ENCODE data around the gene ATP2B2.

Gene ATP2B2

DNA sequence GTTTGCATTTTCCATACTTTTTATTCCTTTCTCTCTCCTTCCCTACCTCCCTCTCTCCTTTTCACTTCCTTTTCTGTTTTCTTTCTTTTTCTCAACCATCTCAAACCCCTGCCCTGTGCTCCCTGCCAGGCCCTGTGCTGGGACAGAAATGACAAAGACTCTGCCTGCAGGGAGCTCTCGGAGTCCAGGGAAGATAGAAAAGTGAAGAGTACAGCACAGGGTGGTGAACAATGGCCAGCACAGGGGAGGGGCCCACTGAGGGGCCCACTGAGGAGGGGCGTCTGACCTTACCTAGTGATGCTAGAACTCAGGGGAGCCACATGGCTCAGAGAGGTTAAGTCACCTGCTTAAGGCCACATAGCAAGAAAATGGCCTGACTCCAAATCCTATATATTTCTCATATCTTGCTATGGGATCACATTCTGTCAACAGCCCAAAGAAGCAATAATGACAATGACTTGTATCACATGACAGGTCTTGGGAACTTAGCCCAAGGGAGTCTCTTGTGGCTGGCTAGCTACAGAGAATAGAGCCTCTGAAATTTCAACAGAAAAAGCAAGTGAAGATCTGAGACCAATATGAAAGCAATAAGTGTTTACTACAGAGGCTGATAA lies 44.3 kb upstream of the ATP2B2 start:
- Histone ChIP-seq H3K4me1 (ENCODE audit: low read length) (peaks cover 22% of the 10 kb centered on the region), H3K27ac (ENCODE audit: low read length) (no peak overlapping the region), H3K9me3 (ENCODE audit: insufficient read depth, low read length) (no peaks in the 10 kb centered on the region), H4K20me1 (ENCODE audit: insufficient read depth, low read length) (no peaks in the 10 kb centered on the region), H3K79me2 (ENCODE audit: low read length) (no peaks in the 10 kb centered on the region), H2AFZ (ENCODE audit: low read depth, low read length) (no peak overlapping the region), H3K27me3 (ENCODE audit: low read depth, low read length) (peaks cover 9% of the 10 kb centered on the region), H3K9ac (ENCODE audit: low read length) (no peak overlapping the region), H3K36me3 (replicated peaks; ENCODE audit: low read depth, low read length) (no peaks in the 10 kb centered on the region), H3K4me2 (ENCODE audit: low read length) (no peak overlapping the region), H3K4me3 (ENCODE audit: low read length) (no peak overlapping the region)
- TF ChIP-seq, protein P1, sequence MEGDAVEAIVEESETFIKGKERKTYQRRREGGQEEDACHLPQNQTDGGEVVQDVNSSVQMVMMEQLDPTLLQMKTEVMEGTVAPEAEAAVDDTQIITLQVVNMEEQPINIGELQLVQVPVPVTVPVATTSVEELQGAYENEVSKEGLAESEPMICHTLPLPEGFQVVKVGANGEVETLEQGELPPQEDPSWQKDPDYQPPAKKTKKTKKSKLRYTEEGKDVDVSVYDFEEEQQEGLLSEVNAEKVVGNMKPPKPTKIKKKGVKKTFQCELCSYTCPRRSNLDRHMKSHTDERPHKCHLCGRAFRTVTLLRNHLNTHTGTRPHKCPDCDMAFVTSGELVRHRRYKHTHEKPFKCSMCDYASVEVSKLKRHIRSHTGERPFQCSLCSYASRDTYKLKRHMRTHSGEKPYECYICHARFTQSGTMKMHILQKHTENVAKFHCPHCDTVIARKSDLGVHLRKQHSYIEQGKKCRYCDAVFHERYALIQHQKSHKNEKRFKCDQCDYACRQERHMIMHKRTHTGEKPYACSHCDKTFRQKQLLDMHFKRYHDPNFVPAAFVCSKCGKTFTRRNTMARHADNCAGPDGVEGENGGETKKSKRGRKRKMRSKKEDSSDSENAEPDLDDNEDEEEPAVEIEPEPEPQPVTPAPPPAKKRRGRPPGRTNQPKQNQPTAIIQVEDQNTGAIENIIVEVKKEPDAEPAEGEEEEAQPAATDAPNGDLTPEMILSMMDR (IDR thresholded peaks at IDR 0.05; ENCODE audit: low read depth, low read length) = no peak
- TF ChIP-seq EZH2phosphoT487 (IDR thresholded peaks at IDR 0.05; ENCODE audit: low read depth) = no peak

- H3K9me3 ChIP-seq (ENCODE audit: insufficient read depth, low read length) = no peaks in the 10 kb centered on the region
- peaks cover 22% of the 10 kb centered on the region for H3K4me1 ChIP-seq (ENCODE audit: low read length)
- TF ChIP-seq EZH2phosphoT487 (IDR thresholded peaks at IDR 0.05; ENCODE audit: low read depth) = no peak
- H2AFZ ChIP-seq (ENCODE audit: low read depth, low read length) = no peak overlapping the region
- no peak overlapping the region for H3K9ac ChIP-seq (ENCODE audit: low read length)
- no peaks in the 10 kb centered on the region for H3K36me3 ChIP-seq (replicated peaks; ENCODE audit: low read depth, low read length)
- H3K27me3 ChIP-seq (ENCODE audit: low read depth, low read length) = peaks cover 9% of the 10 kb centered on the region
- H3K4me2 ChIP-seq (ENCODE audit: low read length) = no peak overlapping the region
- no peak overlapping the region for H3K4me3 ChIP-seq (ENCODE audit: low read length)
- no peaks in the 10 kb centered on the region for H3K79me2 ChIP-seq (ENCODE audit: low read length)
- no peaks in the 10 kb centered on the region for H4K20me1 ChIP-seq (ENCODE audit: insufficient read depth, low read length)
- H3K27ac ChIP-seq (ENCODE audit: low read length) = no peak overlapping the region
These were observed 43.6 kb upstream of the ATP2B2 start for GRCh38 chr3:10548992-10549391.

GRCh38 chr3:10547841-10548783 lies 42.7 kb upstream of the ATP2B2 start:
- Histone ChIP-seq H3K36me3 (replicated peaks; ENCODE audit: low read depth, low read length) (no peaks in the 10 kb centered on the region), H3K4me2 (ENCODE audit: low read length) (no peak overlapping the region), H3K4me3 (ENCODE audit: low read length) (no peak overlapping the region), H3K9ac (ENCODE audit: low read length) (no peak overlapping the region), H3K79me2 (ENCODE audit: low read length) (no peaks in the 10 kb centered on the region), H3K27ac (ENCODE audit: low read length) (no peak overlapping the region), H3K27me3 (ENCODE audit: low read depth, low read length) (peaks cover 9% of the 10 kb centered on the region), H3K4me1 (ENCODE audit: low read length) (peaks cover 22% of the 10 kb centered on the region), H2AFZ (ENCODE audit: low read depth, low read length) (no peak overlapping the region), H3K9me3 (ENCODE audit: insufficient read depth, low read length) (0 out of 2 replicates have a peak, but pooled peaks cover 1% of the 10 kb centered on the region), H4K20me1 (ENCODE audit: insufficient read depth, low read length) (no peaks in the 10 kb centered on the region)
- TF ChIP-seq EZH2phosphoT487 (IDR thresholded peaks at IDR 0.05; ENCODE audit: low read depth) = no peak
- TF ChIP-seq, protein P1 (IDR thresholded peaks at IDR 0.05; ENCODE audit: low read depth, low read length) = no peak

DNA sequence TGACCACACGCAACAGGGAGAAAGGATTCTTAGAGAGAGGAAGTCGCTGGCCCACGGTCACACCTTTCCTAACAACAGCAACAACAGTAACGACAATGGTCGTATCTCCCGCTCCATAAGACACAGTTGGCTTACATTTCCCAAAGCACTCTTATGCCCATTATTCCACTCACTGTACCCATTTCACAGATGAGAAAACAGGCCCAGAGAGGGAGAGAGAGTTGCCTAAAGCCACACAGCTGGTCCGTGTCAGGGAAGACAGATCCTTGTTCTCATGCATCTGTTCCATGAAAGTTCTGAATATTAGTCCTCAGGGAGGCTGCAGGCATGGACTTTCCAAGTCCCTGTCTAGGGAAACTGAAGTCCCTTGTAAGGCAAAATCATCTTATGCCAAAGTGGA lies 42.0 kb upstream of the ATP2B2 start:
- H3K9ac ChIP-seq (ENCODE audit: low read length) = no peak overlapping the region
- H3K4me1 ChIP-seq (ENCODE audit: low read length) = peaks cover 17% of the 10 kb centered on the region
- no peak for TF ChIP-seq EZH2phosphoT487 (IDR thresholded peaks at IDR 0.05; ENCODE audit: low read depth)
- TF ChIP-seq, protein P1 (IDR thresholded peaks at IDR 0.05; ENCODE audit: low read depth, low read length) = no peak
- no peak overlapping the region for H2AFZ ChIP-seq (ENCODE audit: low read depth, low read length)
- peaks cover 9% of the 10 kb centered on the region for H3K27me3 ChIP-seq (ENCODE audit: low read depth, low read length)
- no peaks in the 10 kb centered on the region for H4K20me1 ChIP-seq (ENCODE audit: insufficient read depth, low read length)
- 0 out of 2 replicates have a peak, but pooled peaks cover 7% of the 10 kb centered on the region for H3K9me3 ChIP-seq (ENCODE audit: insufficient read depth, low read length)
- H3K36me3 ChIP-seq (replicated peaks; ENCODE audit: low read depth, low read length) = no peaks in the 10 kb centered on the region
- H3K4me3 ChIP-seq (ENCODE audit: low read length) = no peak overlapping the region
- H3K79me2 ChIP-seq (ENCODE audit: low read length) = no peaks in the 10 kb centered on the region
- no peak overlapping the region for H3K4me2 ChIP-seq (ENCODE audit: low read length)
- H3K27ac ChIP-seq (ENCODE audit: low read length) = no peak overlapping the region
